D721Med (cell line): ENCODE results near the gene SGPP2.

ENCODE experiments used
- DNase-seq: peaks from one replicate; pipeline ENCODE4 v3.0.0; 2011; ENCODE audit warnings: low spot score; ENCODE audit not compliant: insufficient read length
- FAIRE-seq: peaks from 2 replicates; lab custom pipeline; 2011; peaks lifted over from hg19 to GRCh38; lab: Jason Lieb, UNC
- CTCF ChIP-seq: IDR thresholded peaks from 2 replicates; pipeline ENCODE4 v1.5.1; 2012; ENCODE audit warnings: mild to moderate bottlenecking, control low read depth; ENCODE audit not compliant: insufficient read depth; ENCODE audit errors: missing control alignments

SGPP2 gene

GRCh38 chr2:222413295-222413911, 10.9 kb upstream of the SGPP2 start:
- TF ChIP-seq CTCF, result no peak
- no peak for FAIRE-seq
- DNase-seq, result no peak

- FAIRE-seq, result no peak
These were observed 5.6 kb upstream of the SGPP2 start for GRCh38 chr2:222418739-222419138.

GRCh38 chr2:222420508-222420907, 3.8 kb upstream of the SGPP2 start:
- DNase-seq, result no peak
- TF ChIP-seq CTCF, result no peak
- no peak for FAIRE-seq

More at GRCh38 chr2:222418739-222419138, 5.6 kb upstream of the SGPP2 start:
- no peak for DNase-seq
- TF ChIP-seq CTCF, result no peak

DNA sequence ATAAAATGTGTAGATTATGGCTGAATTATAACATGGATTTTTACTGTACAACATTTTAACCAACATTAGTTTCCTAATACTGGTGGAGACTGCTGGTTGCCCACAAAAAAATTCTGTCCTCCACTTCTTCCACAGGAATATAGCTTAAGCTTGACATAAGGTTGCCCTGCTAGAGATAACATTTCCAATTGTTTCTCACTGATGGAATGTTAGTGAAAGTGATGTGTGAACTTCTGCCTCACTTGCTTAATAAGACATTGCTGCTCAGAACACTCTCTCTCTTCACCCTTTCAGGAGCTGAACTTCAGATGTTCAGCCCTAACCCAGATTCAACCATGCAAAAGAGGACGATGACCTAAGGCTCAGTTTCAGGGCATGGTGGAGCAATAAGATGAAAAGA, 2.7 kb upstream of the SGPP2 start:
- FAIRE-seq (no peak), DNase-seq (no peak)
- TF ChIP-seq CTCF, result no peak

DNA sequence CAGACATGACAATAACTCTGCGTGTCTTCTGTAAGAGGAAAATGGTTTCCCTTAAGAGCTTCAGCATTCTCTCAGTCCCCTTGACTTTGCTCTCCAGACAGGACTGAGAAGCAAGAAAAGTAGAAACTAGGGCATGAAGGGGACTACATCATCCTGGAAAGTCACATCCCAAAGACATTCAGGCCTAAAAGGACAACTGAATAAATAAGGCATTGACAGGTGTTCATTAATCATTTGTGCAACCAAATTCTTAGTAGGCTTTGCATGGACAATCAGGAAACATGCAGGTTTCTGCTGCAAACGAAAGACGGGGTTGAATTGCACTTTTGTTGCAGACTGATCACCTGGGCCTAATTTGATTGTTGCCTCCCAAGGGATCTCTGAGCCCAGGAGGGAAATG, 1.2 kb upstream of the SGPP2 start:
- DNase-seq, result no peak
- no peak for TF ChIP-seq CTCF
- peak; percentile 72 for FAIRE-seq

- no peak for TF ChIP-seq CTCF
- DNase-seq (no peak), FAIRE-seq (no peak)
These were observed 589 bp upstream of the SGPP2 start for GRCh38 chr2:222423632-222424275.

DNA sequence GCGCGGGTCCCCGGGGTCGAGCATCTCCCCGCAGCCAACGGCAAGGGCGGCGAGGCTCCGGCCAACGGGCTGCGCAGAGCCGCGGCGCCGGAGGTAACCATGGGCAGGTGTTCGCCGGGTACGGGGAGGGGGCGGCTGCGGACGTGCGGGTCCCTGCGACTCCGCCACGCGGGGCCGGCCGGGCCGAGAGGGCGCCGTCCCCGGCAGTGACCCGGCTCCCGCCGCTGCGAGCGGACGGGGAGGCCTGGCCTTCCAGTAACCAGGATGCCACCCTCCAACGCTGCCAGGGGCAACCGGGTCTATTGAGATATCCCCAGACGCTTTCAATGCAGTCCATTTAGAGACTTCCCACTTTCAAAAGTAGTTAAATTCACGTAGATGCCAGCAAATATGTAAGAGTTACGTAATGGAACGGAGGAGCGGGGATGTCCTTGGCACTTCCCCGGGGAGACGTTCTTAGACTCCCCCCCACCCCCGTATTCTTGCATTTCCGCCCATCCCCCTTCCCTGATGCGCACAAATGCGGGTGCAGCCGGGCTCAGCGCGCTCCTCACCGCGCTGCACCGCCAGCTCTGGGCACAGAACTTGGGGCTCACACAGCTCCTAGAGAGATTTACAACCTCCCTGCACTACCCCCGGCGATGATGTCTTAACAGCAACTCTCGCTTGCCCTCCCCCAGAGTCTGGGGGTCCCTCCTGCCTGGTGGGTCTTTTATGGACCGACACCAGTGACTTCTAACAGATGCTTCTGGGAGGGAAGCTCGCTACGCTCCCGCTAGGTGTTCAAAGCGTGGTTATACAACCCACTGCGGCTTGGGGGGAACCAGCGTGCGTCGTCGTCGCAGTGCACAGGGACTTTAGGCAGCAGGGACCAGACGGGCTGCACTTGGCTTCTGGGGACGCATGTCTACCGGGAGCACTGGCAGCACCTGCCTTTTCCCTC, 657 bp downstream of the SGPP2 start:
- FAIRE-seq (no peak), DNase-seq (no peak)
- TF ChIP-seq CTCF, result no peak
